ENCODE data around the gene MANSC1.

GRCh38 chr12:12305568-12306300, 44.3 kb downstream of the MANSC1 start:
- no peak for TF ChIP-seq CTCF (IDR thresholded peaks at IDR 0.05; ENCODE audit: insufficient read depth, low read length, poor library complexity, severe bottlenecking)
- no peak for TF ChIP-seq EZH2phosphoT487 (conservative IDR thresholded peaks at IDR 0.05; ENCODE audit: low read length)
